ENCODE measurements around the gene ENDOU.

ENDOU gene

GRCh38 chr12:47732504-47732903 lies 7.2 kb upstream of the ENDOU start:
- no peak overlapping the region for H3K4me3 ChIP-seq (replicated peaks; ENCODE audit: low read depth, low read length)
- TF ChIP-seq CTCF (IDR thresholded peaks at IDR 0.05; ENCODE audit: low read depth, low read length, missing control alignments), result no peak
- no peak for DNase-seq (ENCODE audit: extremely low read depth, low read depth)

GRCh38 chr12:47731723-47732122 lies 6.4 kb upstream of the ENDOU start:
- no peak for TF ChIP-seq CTCF (IDR thresholded peaks at IDR 0.05; ENCODE audit: low read depth, low read length, missing control alignments)
- no peak for DNase-seq (ENCODE audit: extremely low read depth, low read depth)
- no peak overlapping the region for H3K4me3 ChIP-seq (replicated peaks; ENCODE audit: low read depth, low read length)

- DNase-seq (ENCODE audit: extremely low read depth, low read depth), result no peak
- no peak overlapping the region for H3K4me3 ChIP-seq (replicated peaks; ENCODE audit: low read depth, low read length)
- TF ChIP-seq CTCF (IDR thresholded peaks at IDR 0.05; ENCODE audit: low read depth, low read length, missing control alignments), result no peak
Measured at GRCh38 chr12:47730341-47730744, 5.1 kb upstream of the ENDOU start.

- TF ChIP-seq CTCF (IDR thresholded peaks at IDR 0.05; ENCODE audit: low read depth, low read length, missing control alignments), result no peak
- no peak overlapping the region for H3K4me3 ChIP-seq (replicated peaks; ENCODE audit: low read depth, low read length)
- no peak for DNase-seq (ENCODE audit: extremely low read depth, low read depth)
Measured at GRCh38 chr12:47729233-47729632, 3.9 kb upstream of the ENDOU start.

- DNase-seq (ENCODE audit: extremely low read depth, low read depth), result peak; percentile 67
- H3K4me3 ChIP-seq (replicated peaks; ENCODE audit: low read depth, low read length), result no peak overlapping the region
- TF ChIP-seq CTCF (IDR thresholded peaks at IDR 0.05; ENCODE audit: low read depth, low read length, missing control alignments), result no peak
Measured at GRCh38 chr12:47725893-47726292, 603 bp upstream of the ENDOU start.

GRCh38 chr12:47722941-47723631 lies 2.2 kb downstream of the ENDOU start:
- TF ChIP-seq CTCF (IDR thresholded peaks at IDR 0.05; ENCODE audit: low read depth, low read length, missing control alignments), result no peak
- no peak for DNase-seq (ENCODE audit: extremely low read depth, low read depth)

More at GRCh38 chr12:47722941-47723631, 2.2 kb downstream of the ENDOU start:
- no peak overlapping the region for H3K4me3 ChIP-seq (replicated peaks; ENCODE audit: low read depth, low read length)
